Muscle layer of duodenum (tissue), 2 donors: ENCODE results near the gene BRD4.

ENCODE experiments used
- H3K27ac ChIP-seq: one replicate; pipeline ENCODE4 v1.7.0; 2013; ENCODE audit warnings: mild to moderate bottlenecking, low read length
- H3K27me3 ChIP-seq: one replicate; pipeline ENCODE4 v1.7.0; 2013; ENCODE audit warnings: low read depth, mild to moderate bottlenecking, control low read depth, low read length
- H3K36me3 ChIP-seq, 2 donors: one replicate each; pipeline ENCODE4 v1.7.0; 2013; ENCODE audit warnings: low read length in 2 of 2, control low read depth in 1 of 2, mild to moderate bottlenecking in 1 of 2; ENCODE audit not compliant: insufficient read depth in 2 of 2, control insufficient read depth in 1 of 2
- H3K4me1 ChIP-seq, 2 donors: one replicate each; pipeline ENCODE4 v1.7.0; 2013; ENCODE audit warnings: low read length in 2 of 2, mild to moderate bottlenecking in 2 of 2, control low read depth in 1 of 2, moderate library complexity in 1 of 2; ENCODE audit not compliant: insufficient read depth in 2 of 2, control insufficient read depth in 1 of 2
- H3K4me3 ChIP-seq, 2 donors: one replicate each; pipeline ENCODE4 v1.7.0; 2013; ENCODE audit warnings: low read length in 2 of 2, low read depth in 1 of 2, mild to moderate bottlenecking in 1 of 2
- H3K9me3 ChIP-seq, 2 donors: one replicate each; pipeline ENCODE4 v1.7.0; 2013; ENCODE audit warnings: low read length in 2 of 2, control low read depth in 1 of 2, mild to moderate bottlenecking in 1 of 2; ENCODE audit not compliant: control insufficient read depth in 1 of 2
- donor health status: healthy.

Gene BRD4

DNA sequence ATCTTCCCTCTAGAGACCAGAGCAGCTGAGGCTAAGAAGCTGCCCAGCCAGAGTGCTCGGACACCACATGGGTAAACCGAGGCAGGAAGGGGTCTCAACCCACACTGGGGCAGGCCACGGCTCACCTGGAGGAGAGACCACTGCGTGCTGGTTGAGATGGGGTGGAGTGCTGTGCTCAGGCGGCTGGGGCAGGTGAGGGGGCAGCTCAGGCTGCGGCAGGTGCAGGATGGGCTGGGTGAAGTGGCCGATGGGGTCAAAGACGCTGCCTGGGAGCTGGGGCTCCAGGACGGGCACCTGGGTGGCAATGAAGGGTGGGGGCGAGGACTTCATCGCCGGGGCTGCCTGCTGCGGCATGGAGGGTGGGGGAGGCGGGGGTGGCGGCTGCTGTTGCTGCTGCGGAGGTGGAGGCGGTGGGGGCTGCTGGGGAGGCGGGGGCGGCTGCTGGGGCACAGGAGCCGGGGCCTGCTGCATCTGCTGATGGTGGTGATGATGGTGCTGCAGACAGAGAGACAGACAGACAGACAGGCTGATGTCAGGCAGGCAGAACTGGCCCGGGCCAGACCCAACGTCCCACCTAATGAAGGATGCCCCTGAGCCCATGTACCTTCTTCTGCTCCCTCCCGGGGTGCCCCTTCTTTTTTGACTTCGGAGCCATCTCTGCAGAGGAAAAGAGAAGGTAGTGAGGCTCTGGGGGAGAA is 88.1 kb downstream of the BRD4 start:
- Histone ChIP-seq H3K36me3 (peaks cover 59 to 69% of the 10 kb centered on the region in 2 donors), H3K27me3 (no peaks in the 10 kb centered on the region), H3K4me1 (peaks cover 18 to 29% of the 10 kb centered on the region in 2 donors), H3K27ac (peak overlapping the region; percentile 8), H3K9me3 (no peaks in the 10 kb centered on the region), H3K4me3 (no peak overlapping the region)

DNA sequence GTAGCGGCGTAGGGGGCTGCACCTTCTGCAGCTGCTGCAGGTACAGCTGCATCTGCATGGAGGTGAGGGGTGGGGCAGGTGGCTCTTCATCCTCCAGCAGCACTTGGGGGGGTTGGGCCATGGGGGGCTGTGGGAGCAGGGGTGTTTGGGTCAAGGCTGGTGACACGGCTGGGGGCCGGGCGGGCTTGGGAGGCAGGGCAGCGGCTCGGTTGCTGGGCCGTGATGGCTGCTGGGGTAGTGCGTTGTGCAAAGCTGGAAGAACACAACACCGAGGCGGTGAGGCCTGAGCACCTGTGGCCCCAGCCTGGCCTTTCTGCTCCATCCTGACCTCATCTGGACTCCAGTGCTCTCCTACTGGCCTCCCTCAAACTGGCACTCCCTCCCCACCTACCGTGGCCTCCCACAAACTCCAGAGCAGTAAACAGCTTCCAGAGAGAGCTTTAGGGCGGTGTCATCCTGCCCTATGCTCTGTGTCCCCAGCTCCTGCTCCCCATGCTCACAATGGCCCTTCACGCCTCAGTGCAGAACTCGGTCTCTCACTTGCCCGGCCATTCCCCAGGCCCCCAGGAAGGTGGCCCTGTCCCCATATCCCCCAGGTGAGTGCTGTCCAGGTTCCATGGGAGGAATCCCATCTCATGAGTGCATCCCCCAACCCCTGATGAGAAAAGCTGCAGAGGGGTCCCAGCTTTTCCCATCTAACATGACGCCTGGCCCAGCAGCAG is 88.9 kb downstream of the BRD4 start:
- Histone ChIP-seq H3K9me3 (no peaks in the 10 kb centered on the region), H3K27me3 (no peaks in the 10 kb centered on the region), H3K27ac (peak overlapping the region; percentile 8), H3K4me1 (peaks cover 10 to 20% of the 10 kb centered on the region in 2 donors), H3K36me3 (peaks cover 59 to 73% of the 10 kb centered on the region in 2 donors), H3K4me3 (no peak overlapping the region)

- Histone ChIP-seq H3K4me3 (no peak overlapping the region), H3K4me1 (peaks cover 0 to 5% of the 10 kb centered on the region in 2 donors), H3K27ac (no peak overlapping the region), H3K9me3 (no peaks in the 10 kb centered on the region), H3K36me3 (peaks cover 53 to 75% of the 10 kb centered on the region in 2 donors), H3K27me3 (no peaks in the 10 kb centered on the region)
These were observed 91.0 kb downstream of the BRD4 start for GRCh38 chr19:15241259-15241910.

DNA sequence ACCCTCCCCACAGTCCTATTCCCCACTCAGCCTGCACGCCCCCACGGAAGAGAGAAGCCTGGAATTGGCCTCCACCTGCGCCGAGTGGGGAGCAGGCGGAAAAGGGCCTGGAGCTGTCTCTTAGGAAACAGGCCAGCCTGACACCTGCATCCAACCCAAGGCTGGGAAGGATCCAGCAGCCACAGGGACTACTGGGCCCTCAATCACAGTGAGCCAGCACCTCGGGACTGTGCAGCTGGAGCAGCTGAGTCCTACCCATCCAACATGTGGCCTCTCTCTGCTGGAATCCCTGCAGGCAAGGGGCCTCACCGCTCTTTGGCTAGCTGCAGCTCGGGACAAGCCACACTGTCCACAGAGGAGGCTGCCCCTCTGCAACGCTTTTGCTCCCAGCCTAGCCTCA is 91.8 kb downstream of the BRD4 start:
- no peak overlapping the region for H3K27ac ChIP-seq
- H3K27me3 ChIP-seq, result no peaks in the 10 kb centered on the region
- peaks cover 61 to 72% of the 10 kb centered on the region in 2 donors for H3K36me3 ChIP-seq
- H3K4me1 ChIP-seq, result peaks cover 0 to 5% of the 10 kb centered on the region in 2 donors
- H3K4me3 ChIP-seq, result no peak overlapping the region
- no peaks in the 10 kb centered on the region for H3K9me3 ChIP-seq

- Histone ChIP-seq H3K4me3 (no peak overlapping the region), H3K36me3 (peaks cover 55 to 67% of the 10 kb centered on the region in 2 donors), H3K4me1 (peaks cover 0 to 5% of the 10 kb centered on the region in 2 donors), H3K9me3 (no peaks in the 10 kb centered on the region), H3K27me3 (no peaks in the 10 kb centered on the region), H3K27ac (no peak overlapping the region)
These were observed 92.9 kb downstream of the BRD4 start for GRCh38 chr19:15239337-15239949.

DNA sequence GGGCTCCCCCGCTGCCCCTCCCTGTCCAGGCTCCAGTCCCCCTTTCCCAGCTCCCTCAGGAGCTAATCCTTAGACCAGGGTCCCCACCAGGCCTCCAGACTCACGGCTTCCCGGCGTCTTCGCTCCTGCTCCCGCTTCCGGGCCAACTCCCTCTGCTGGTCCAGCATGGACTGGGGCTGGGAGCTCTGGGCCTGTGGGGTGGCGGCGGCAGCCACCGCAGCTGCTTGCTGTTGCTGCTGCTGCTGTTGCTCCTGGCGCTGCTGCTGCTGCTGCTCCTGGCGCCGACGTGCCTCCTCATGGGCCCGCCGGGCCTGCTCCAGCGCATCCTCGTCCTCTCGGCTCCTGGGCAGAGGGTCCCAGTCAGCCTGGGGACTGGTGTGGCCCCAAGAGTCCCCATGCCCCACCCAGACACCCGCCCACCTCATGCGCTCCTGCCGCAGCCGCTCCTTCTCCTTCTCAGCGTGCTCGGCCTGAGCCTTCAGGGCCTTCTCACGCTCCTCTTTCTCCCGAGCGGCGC is 93.6 kb downstream of the BRD4 start:
- Histone ChIP-seq H3K9me3 (no peaks in the 10 kb centered on the region), H3K36me3 (peaks cover 50 to 61% of the 10 kb centered on the region in 2 donors), H3K4me1 (peaks cover 0 to 5% of the 10 kb centered on the region in 2 donors), H3K27ac (no peak overlapping the region), H3K4me3 (no peak overlapping the region), H3K27me3 (no peaks in the 10 kb centered on the region)

DNA sequence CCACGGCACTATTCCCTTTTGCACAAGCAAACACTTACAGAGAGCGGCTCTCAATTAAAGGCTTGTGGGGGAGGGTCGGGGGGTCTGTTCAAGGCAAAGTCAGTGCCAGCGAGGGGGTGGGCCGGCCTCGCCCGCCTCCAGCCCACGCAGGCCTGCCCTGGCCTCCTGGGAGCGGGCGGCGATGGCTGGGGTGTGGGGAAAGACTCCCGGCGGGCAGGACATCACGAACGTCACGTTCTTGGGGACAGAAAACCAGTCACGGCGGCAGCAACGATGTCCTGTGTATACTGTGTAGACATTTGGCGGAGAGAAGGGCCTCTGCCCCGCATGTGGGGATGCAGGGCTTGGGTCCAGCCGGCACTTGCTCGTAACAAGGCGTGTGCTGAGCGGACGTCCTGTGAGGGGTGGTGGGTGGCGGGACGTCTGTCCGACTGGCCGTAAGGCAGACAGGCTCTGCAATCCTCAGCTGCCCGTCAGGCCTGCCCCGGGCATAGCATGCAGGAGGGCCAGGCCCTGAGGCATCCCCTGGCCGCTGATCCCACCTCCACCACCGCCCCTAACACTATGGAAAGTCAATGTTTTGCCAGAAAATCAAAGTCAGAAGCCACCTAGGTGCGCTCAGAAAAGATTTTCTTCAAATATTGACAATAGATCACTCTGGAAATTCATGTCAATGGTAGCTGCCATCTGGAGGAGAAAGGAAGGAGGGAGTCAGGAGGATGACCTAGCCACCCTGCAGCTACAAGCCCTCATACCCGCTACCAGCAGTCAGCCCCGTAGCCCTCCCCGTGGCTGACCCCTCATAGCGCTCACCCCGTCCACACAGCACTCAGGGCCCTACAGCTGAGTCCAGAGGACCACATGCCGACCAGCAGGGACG is 94.3 kb downstream of the BRD4 start:
- peaks cover 0 to 9% of the 10 kb centered on the region in 2 donors for H3K4me1 ChIP-seq
- peaks cover 46 to 56% of the 10 kb centered on the region in 2 donors for H3K36me3 ChIP-seq
- no peak overlapping the region for H3K27ac ChIP-seq
- H3K4me3 ChIP-seq, result no peak overlapping the region
- no peaks in the 10 kb centered on the region for H3K9me3 ChIP-seq
- H3K27me3 ChIP-seq, result no peaks in the 10 kb centered on the region

- peaks cover 41 to 49% of the 10 kb centered on the region in 2 donors for H3K36me3 ChIP-seq
- H3K9me3 ChIP-seq, result no peaks in the 10 kb centered on the region
- peaks cover 0 to 14% of the 10 kb centered on the region in 2 donors for H3K4me1 ChIP-seq
- H3K27me3 ChIP-seq, result peaks cover 6% of the 10 kb centered on the region
- no peak overlapping the region for H3K27ac ChIP-seq
- no peak overlapping the region for H3K4me3 ChIP-seq
These were observed 95.5 kb downstream of the BRD4 start for GRCh38 chr19:15236886-15237285.

DNA sequence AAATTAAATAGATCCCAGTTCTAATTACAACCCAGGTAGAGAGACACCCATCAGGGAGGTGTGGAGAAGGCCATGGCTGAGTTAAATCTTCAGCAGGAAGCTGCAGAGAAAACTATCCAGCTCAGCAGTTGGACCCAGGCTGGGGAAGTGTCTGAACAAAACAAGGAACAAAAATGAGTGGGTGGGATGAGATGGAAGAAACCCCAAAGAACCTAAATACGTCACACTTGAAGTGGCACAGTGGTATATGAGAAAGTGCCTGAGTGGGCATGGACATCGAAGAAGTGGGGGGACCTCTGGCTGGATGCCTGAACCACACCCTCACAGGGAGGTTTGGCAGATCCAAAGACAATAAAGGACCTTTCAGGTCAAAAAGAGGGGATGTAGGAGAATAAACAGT is 96.6 kb downstream of the BRD4 start:
- H3K4me3 ChIP-seq, result no peak overlapping the region
- H3K4me1 ChIP-seq, result peaks cover 0 to 18% of the 10 kb centered on the region in 2 donors
- peaks cover 10% of the 10 kb centered on the region for H3K27me3 ChIP-seq
- no peak overlapping the region for H3K27ac ChIP-seq
- H3K36me3 ChIP-seq, result peaks cover 34 to 43% of the 10 kb centered on the region in 2 donors
- no peaks in the 10 kb centered on the region for H3K9me3 ChIP-seq

GRCh38 chr19:15234431-15235130 is 97.8 kb downstream of the BRD4 start:
- Histone ChIP-seq H3K27ac (no peak overlapping the region), H3K4me1 (peaks cover 0 to 14% of the 10 kb centered on the region in 2 donors)

More at GRCh38 chr19:15234431-15235130, 97.8 kb downstream of the BRD4 start:
- Histone ChIP-seq H3K4me3 (no peak overlapping the region), H3K36me3 (peaks cover 23 to 31% of the 10 kb centered on the region in 2 donors), H3K27me3 (peaks cover 10% of the 10 kb centered on the region), H3K9me3 (no peaks in the 10 kb centered on the region)
